ACC112 (cell line): ENCODE measurements around the gene TLL1.

Source experiments
- H2AFZ ChIP-seq: fragments of 200-600 bp; sonication (generic); one replicate; pipeline ENCODE4 v1.6.0; 2017; ENCODE audit warnings: antibody characterized with exemption, low read length; ENCODE audit not compliant: unreplicated experiment
- H3K27ac ChIP-seq: fragments of 200-600 bp; sonication (generic); 2 replicates; pipeline ENCODE4 v1.5.1; 2014; ENCODE audit warnings: low read depth, mild to moderate bottlenecking, antibody characterized with exemption, low read length, moderate library complexity
- H3K27me3 ChIP-seq: fragments of 200-600 bp; sonication (generic); 2 replicates; pipeline ENCODE4 v1.6.1; 2014; ENCODE audit warnings: mild to moderate bottlenecking, antibody characterized with exemption, low read length, moderate library complexity, mixed read lengths; ENCODE audit not compliant: insufficient read depth
- H3K36me3 ChIP-seq: fragments of 200-600 bp; sonication (generic); 2 replicates; pipeline ENCODE4 v1.6.1; 2016; ENCODE audit warnings: mild to moderate bottlenecking, antibody characterized with exemption, low read length, moderate library complexity, mixed read lengths; ENCODE audit not compliant: insufficient read depth
- H3K4me1 ChIP-seq: fragments of 200-600 bp; sonication (generic); one replicate; pipeline ENCODE4 v1.6.1; 2016; ENCODE audit warnings: low read length, mixed read lengths; ENCODE audit not compliant: insufficient read depth, unreplicated experiment, control insufficient read depth
- H3K4me3 ChIP-seq: fragments of 200-600 bp; sonication (generic); 2 replicates; pipeline ENCODE4 v1.5.1; 2014; ENCODE audit warnings: mild to moderate bottlenecking, low read depth, low read length
- H3K79me2 ChIP-seq: fragments of 200-600 bp; sonication (generic); one replicate; pipeline ENCODE4 v1.6.0; 2016; ENCODE audit warnings: low read length; ENCODE audit not compliant: control insufficient read depth, unreplicated experiment, insufficient read depth

The TLL1 gene

GRCh38 chr4:166134285-166134684 lies 261.2 kb downstream of the TLL1 start:
- no peak overlapping the region for H3K27ac ChIP-seq
- no peak overlapping the region for H2AFZ ChIP-seq
- H3K4me3 ChIP-seq = no peak overlapping the region
- H3K4me1 ChIP-seq = no peaks in the 10 kb centered on the region
- peaks cover 47% of the 10 kb centered on the region for H3K27me3 ChIP-seq
- H3K36me3 ChIP-seq = no peaks in the 10 kb centered on the region
- no peaks in the 10 kb centered on the region for H3K79me2 ChIP-seq

- no peaks in the 10 kb centered on the region for H3K79me2 ChIP-seq
- no peaks in the 10 kb centered on the region for H3K4me1 ChIP-seq
- no peaks in the 10 kb centered on the region for H3K36me3 ChIP-seq
- no peak overlapping the region for H3K27ac ChIP-seq
- no peak overlapping the region for H2AFZ ChIP-seq
- peaks cover 64% of the 10 kb centered on the region for H3K27me3 ChIP-seq
- H3K4me3 ChIP-seq = no peak overlapping the region
Measured at GRCh38 chr4:166140951-166141350, 267.9 kb downstream of the TLL1 start.

GRCh38 chr4:166143227-166143626 lies 270.2 kb downstream of the TLL1 start:
- Histone ChIP-seq H3K27ac (no peak overlapping the region), H3K4me3 (no peak overlapping the region), H3K79me2 (no peaks in the 10 kb centered on the region), H3K36me3 (no peaks in the 10 kb centered on the region), H3K27me3 (peaks cover 41% of the 10 kb centered on the region), H2AFZ (no peak overlapping the region), H3K4me1 (no peaks in the 10 kb centered on the region)

- Histone ChIP-seq H3K4me3 (no peak overlapping the region), H3K4me1 (no peaks in the 10 kb centered on the region), H3K27ac (no peak overlapping the region)
Measured at GRCh38 chr4:166144607-166145006, 271.6 kb downstream of the TLL1 start.

GRCh38 chr4:166146806-166147540 lies 273.9 kb downstream of the TLL1 start:
- Histone ChIP-seq H3K4me1 (no peaks in the 10 kb centered on the region), H3K36me3 (no peaks in the 10 kb centered on the region), H3K27me3 (peaks cover 11% of the 10 kb centered on the region), H3K79me2 (no peaks in the 10 kb centered on the region), H2AFZ (no peak overlapping the region), H3K27ac (no peak overlapping the region), H3K4me3 (no peak overlapping the region)

More at GRCh38 chr4:166144607-166145006, 271.6 kb downstream of the TLL1 start:
- Histone ChIP-seq H3K79me2 (no peaks in the 10 kb centered on the region), H3K27me3 (peaks cover 30% of the 10 kb centered on the region), H2AFZ (no peak overlapping the region), H3K36me3 (no peaks in the 10 kb centered on the region)
